K562 (cell line): Measurements from ENCODE around the gene MCCD1. TPM values are rescaled to one million over a fixed set of nuclear protein-coding genes. Genes with fewer than 3 reads are reported as not detected.

Source experiments
- CBFB ChIP-seq: sonication (generic); formaldehyde crosslinking; IDR thresholded peaks from 2 replicates; pipeline ENCODE4 v1.4.0; 2020; ENCODE audit warnings: mild to moderate bottlenecking, missing genetic modification reagents
- CEBPB ChIP-seq: fragments of 450-650 bp; IDR thresholded peaks from 2 replicates; pipeline ENCODE4 v1.6.1; 2016; ENCODE audit warnings: missing genetic modification characterization, missing compliant biosample characterization
- EP400 ChIP-seq: fragments of 450-650 bp; IDR thresholded peaks from 2 replicates; pipeline ENCODE4 v1.6.1; 2017; ENCODE audit warnings: antibody characterized with exemption, mild to moderate bottlenecking, moderate library complexity
- FOXA1 ChIP-seq: fragments of 450-650 bp; IDR thresholded peaks from 2 replicates; pipeline ENCODE4 v1.6.1; 2016; ENCODE audit warnings: mild to moderate bottlenecking, borderline replicate concordance
- GTF2E2 ChIP-seq: fragments of 200-800 bp; sonication (Bioruptor generic); IDR thresholded peaks from 2 replicates; pipeline ENCODE4 v1.6.1; 2016; ENCODE audit warnings: missing genetic modification characterization, missing compliant biosample characterization
- ILF3 ChIP-seq: fragments of 450-650 bp; IDR thresholded peaks from 2 replicates; pipeline ENCODE4 v1.6.1; 2018; ENCODE audit warnings: antibody characterized with exemption, mild to moderate bottlenecking, moderate library complexity, borderline replicate concordance
- MAFG ChIP-seq: fragments of 450-650 bp; conservative IDR thresholded peaks from 2 replicates; pipeline ENCODE4 v1.6.1; 2016; ENCODE audit warnings: missing genetic modification characterization, missing compliant biosample characterization
- POLR2A ChIP-seq: fragments of 450-650 bp; conservative IDR thresholded peaks from 2 replicates; pipeline ENCODE4 v1.6.1; 2016
- PTRF ChIP-seq: fragments of 450-650 bp; IDR thresholded peaks from 2 replicates; pipeline ENCODE4 v1.6.1; 2016; ENCODE audit warnings: mild to moderate bottlenecking, missing genetic modification characterization, missing compliant biosample characterization
- RCOR1 ChIP-seq, 2 experiments: IDR thresholded peaks; 2 replicates each; pipeline ENCODE4 v1.6.1; 2012; ENCODE audit warnings: low read depth in 2 of 2, low read length in 2 of 2, borderline replicate concordance in 1 of 2, improper control_type of control experiment in 1 of 2
- SAFB ChIP-seq: fragments of 200-400 bp; formaldehyde crosslinking; IDR thresholded peaks from 2 replicates; pipeline ENCODE4 v1.6.1; 2017; ENCODE audit warnings: low read depth, low read length, borderline replicate concordance
- SMARCA5 ChIP-seq: fragments of 450-650 bp; IDR thresholded peaks from 2 replicates; pipeline ENCODE4 v1.6.1; 2016
- polyA plus RNA-seq, 8 experiments: library from polyadenylated mRNA; depleted of rRNA in 4 of 8; stranded (reverse) in 5 of 8; unstranded in 3 of 8; fragments of >200 nt; fragmentation: Nextera tagmentation in 2 of 8; fragmentation: Illumina TruSeq in 1 of 8; extraction: Ambion mirVana in 2 of 8; extraction: Trizol in 1 of 8; gene quantifications; 2 replicates each; pipeline versions ENCODE4 v1.2.1 to v1.2.3, GENCODE V29; 2011 to 2014; ENCODE audit warnings: inconsistent platforms in 1 of 8, missing spikeins in 1 of 8
- total RNA-seq, 7 experiments: library from RNA; depleted of rRNA in 6 of 7; stranded (reverse); fragments of >200 nt in 6 of 7; fragmentation: Illumina TruSeq in 2 of 7; extraction: Trizol in 2 of 7; gene quantifications; 2 replicates each; pipeline versions ENCODE4 v1.2.1 to v1.2.3, GENCODE V29; 2011 to 2021; ENCODE audit warnings: low replicate concordance in 1 of 7
- TF ChIP-seq, protein P1 (sequence below): fragments of 450-650 bp; IDR thresholded peaks from 2 replicates; pipeline ENCODE4 v1.6.1; 2016; ENCODE audit warnings: low read depth
- TF ChIP-seq, protein P2 (sequence below): sonication (generic); formaldehyde crosslinking; IDR thresholded peaks from 2 replicates; pipeline ENCODE4 v1.8.1; 2023; ENCODE audit warnings: mild to moderate bottlenecking, missing genetic modification reagents, moderate library complexity
- TF ChIP-seq, protein P3 (sequence below): fragments of 450-650 bp; formaldehyde crosslinking; IDR thresholded peaks from 2 replicates; pipeline ENCODE4 v1.4.0; 2020; ENCODE audit warnings: mild to moderate bottlenecking, moderate library complexity
- TF ChIP-seq, protein P4 (sequence below): fragments of 450-650 bp; formaldehyde crosslinking; IDR thresholded peaks from 2 replicates; pipeline ENCODE4 v1.4.0; 2020; ENCODE audit warnings: mild to moderate bottlenecking, moderate library complexity

Gene MCCD1
- total and polyA plus RNA-seq, 9 of the 15 experiments (the other 6 are each of a cell fraction or from before 2014, with no cell fraction given): not detected

DNA sequence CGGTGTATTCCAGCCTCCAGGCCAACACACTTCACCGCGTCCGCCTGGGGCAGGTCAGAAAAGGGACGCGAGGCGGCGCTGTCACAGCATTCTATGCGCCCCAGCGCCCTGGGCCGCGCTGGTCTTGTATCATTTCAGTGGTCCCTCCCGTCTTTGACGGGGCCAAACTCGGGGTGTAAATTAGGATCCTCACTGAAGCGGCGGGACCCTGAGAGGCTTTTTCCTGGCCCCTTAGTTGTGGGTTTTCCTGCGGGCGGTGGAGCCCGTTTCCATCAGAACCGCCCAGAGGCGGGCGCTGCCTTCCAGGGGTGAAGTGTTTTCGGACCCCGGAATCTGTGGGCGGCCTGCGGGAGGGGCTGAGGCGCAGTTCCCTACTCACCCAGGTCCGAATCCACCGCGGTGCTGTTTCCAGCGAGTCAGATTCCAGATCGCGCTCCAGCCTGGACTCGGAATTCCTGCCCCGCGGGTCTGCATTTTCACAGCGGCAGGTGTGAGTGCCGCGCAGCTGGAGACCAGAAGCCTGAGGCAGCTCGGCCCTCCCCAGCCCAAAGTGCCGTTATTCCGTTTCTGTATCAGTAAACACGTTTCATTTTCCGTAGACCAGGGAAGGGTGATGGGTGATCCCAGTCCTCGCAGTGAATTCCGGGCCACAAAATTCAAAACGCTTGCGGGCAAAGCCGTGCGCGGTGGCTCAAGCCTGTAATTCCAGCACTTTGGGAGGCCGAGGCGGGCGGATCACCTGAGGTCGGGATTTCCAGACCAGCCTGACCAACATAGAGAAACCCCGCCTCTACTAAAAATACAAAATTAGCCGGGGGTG is 34.7 kb upstream of the MCCD1 start (continued):
- TF ChIP-seq, protein P1, sequence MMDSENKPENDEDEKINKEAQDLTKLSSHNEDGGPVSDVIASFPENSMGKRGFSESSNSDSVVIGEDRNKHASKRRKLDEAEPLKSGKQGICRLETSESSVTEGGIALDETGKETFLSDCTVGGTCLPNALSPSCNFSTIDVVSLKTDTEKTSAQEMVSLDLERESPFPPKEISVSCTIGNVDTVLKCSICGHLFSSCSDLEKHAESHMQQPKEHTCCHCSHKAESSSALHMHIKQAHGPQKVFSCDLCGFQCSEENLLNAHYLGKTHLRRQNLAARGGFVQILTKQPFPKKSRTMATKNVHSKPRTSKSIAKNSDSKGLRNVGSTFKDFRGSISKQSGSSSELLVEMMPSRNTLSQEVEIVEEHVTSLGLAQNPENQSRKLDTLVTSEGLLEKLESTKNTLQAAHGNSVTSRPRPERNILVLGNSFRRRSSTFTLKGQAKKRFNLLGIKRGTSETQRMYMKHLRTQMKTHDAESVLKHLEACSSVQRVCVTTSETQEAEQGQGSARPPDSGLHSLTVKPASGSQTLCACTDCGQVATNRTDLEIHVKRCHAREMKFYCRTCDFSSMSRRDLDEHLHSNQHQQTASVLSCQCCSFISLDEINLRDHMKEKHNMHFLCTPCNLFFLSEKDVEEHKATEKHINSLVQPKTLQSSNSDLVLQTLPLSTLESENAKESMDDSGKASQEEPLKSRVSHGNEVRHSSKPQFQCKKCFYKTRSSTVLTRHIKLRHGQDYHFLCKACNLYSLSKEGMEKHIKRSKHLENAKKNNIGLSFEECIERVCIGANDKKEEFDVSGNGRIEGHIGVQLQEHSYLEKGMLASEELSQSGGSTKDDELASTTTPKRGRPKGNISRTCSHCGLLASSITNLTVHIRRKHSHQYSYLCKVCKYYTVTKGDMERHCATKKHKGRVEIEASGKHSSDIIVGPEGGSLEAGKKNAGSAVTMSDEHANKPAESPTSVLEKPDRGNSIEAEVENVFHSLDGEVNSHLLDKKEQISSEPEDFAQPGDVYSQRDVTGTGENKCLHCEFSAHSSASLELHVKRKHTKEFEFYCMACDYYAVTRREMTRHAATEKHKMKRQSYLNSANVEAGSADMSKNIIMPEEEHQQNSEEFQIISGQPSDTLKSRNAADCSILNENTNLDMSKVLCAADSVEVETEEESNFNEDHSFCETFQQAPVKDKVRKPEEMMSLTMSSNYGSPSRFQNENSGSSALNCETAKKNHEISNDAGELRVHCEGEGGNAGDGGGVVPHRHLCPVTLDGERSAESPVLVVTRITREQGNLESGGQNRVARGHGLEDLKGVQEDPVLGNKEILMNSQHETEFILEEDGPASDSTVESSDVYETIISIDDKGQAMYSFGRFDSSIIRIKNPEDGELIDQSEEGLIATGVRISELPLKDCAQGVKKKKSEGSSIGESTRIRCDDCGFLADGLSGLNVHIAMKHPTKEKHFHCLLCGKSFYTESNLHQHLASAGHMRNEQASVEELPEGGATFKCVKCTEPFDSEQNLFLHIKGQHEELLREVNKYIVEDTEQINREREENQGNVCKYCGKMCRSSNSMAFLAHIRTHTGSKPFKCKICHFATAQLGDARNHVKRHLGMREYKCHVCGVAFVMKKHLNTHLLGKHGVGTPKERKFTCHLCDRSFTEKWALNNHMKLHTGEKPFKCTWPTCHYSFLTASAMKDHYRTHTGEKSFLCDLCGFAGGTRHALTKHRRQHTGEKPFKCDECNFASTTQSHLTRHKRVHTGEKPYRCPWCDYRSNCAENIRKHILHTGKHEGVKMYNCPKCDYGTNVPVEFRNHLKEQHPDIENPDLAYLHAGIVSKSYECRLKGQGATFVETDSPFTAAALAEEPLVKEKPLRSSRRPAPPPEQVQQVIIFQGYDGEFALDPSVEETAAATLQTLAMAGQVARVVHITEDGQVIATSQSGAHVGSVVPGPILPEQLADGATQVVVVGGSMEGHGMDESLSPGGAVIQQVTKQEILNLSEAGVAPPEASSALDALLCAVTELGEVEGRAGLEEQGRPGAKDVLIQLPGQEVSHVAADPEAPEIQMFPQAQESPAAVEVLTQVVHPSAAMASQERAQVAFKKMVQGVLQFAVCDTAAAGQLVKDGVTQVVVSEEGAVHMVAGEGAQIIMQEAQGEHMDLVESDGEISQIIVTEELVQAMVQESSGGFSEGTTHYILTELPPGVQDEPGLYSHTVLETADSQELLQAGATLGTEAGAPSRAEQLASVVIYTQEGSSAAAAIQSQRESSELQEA: no peak
- TF ChIP-seq FOXA1 (no peak), SAFB (no peak), GTF2E2 (tag) (no peak), CEBPB (tag) (no peak), CBFB (CRISPR knock-in tag) (no peak), MAFG (no peak), SMARCA5 (peak; percentile 44; the same call in 1 of the 2 replicates), RCOR1 (IDR thresholded peaks at IDR 0.05; ENCODE audit: borderline replicate concordance in 1 of 2, low read depth in 2 of 2, low read length in 2 of 2) (peak in 1 of 2 experiments; percentile 82; a peak in 2 of 4 replicates), ILF3 (no peak), POLR2A (peak; percentile 59), PTRF (tag) (no peak), EP400 (peak; percentile 57)
- TF ChIP-seq, protein P2, sequence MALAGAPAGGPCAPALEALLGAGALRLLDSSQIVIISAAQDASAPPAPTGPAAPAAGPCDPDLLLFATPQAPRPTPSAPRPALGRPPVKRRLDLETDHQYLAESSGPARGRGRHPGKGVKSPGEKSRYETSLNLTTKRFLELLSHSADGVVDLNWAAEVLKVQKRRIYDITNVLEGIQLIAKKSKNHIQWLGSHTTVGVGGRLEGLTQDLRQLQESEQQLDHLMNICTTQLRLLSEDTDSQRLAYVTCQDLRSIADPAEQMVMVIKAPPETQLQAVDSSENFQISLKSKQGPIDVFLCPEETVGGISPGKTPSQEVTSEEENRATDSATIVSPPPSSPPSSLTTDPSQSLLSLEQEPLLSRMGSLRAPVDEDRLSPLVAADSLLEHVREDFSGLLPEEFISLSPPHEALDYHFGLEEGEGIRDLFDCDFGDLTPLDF (CRISPR knock-in tag): peak; percentile 11; the same call in 1 of the 2 replicates
- TF ChIP-seq, protein P3, sequence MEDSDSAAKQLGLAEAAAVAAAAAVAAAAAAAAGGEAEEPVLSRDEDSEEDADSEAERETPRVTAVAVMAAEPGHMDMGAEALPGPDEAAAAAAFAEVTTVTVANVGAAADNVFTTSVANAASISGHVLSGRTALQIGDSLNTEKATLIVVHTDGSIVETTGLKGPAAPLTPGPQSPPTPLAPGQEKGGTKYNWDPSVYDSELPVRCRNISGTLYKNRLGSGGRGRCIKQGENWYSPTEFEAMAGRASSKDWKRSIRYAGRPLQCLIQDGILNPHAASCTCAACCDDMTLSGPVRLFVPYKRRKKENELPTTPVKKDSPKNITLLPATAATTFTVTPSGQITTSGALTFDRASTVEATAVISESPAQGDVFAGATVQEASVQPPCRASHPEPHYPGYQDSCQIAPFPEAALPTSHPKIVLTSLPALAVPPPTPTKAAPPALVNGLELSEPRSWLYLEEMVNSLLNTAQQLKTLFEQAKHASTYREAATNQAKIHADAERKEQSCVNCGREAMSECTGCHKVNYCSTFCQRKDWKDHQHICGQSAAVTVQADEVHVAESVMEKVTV (CRISPR knock-in tag): peak; percentile 43
- TF ChIP-seq, protein P4, sequence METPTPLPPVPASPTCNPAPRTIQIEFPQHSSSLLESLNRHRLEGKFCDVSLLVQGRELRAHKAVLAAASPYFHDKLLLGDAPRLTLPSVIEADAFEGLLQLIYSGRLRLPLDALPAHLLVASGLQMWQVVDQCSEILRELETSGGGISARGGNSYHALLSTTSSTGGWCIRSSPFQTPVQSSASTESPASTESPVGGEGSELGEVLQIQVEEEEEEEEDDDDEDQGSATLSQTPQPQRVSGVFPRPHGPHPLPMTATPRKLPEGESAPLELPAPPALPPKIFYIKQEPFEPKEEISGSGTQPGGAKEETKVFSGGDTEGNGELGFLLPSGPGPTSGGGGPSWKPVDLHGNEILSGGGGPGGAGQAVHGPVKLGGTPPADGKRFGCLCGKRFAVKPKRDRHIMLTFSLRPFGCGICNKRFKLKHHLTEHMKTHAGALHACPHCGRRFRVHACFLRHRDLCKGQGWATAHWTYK (CRISPR knock-in tag): peak; percentile 27; the same call in 1 of the 2 replicates
